BJ (cell line): ENCODE results near the gene RERE. TPM values are rescaled to one million over a fixed set of nuclear protein-coding genes. Genes with fewer than 3 reads are reported as not detected.

Source experiments
- CTCF ChIA-PET: fragments of 350-600 bp; formaldehyde crosslinking; extraction: SDS; loops from one replicate; lab custom pipeline; 2021; ENCODE audit warnings: antibody characterized with exemption, inconsistent platforms; lab: Yijun Ruan, JAX
- POLR2A ChIA-PET: fragments of 300-600 bp; sonication (Branson Sonifier 250); formaldehyde crosslinking; extraction: SDS; loops from one replicate; lab custom pipeline; 2021; ENCODE audit warnings: antibody characterized with exemption; lab: Charles Lee
- DNase-seq: peaks from one replicate; pipeline ENCODE4 v3.0.0-alpha.2; 2011; ENCODE audit warnings: low read depth
- H3K27me3 ChIP-seq: 2 replicates; pipeline ENCODE4 v1.6.0; 2011; ENCODE audit warnings: low read length; ENCODE audit not compliant: control insufficient read depth, insufficient read depth
- H3K36me3 ChIP-seq: 2 replicates; pipeline ENCODE4 v1.5.1; 2011; ENCODE audit warnings: low read length; ENCODE audit not compliant: control insufficient read depth, insufficient read depth
- H3K4me3 ChIP-seq: 2 replicates; pipeline ENCODE4 v1.5.1; 2011; ENCODE audit warnings: low read depth, mild to moderate bottlenecking, control low read depth, low read length
- CTCF ChIP-seq: IDR thresholded peaks from 2 replicates; pipeline ENCODE4 v1.5.1; 2011; ENCODE audit warnings: low read depth, mild to moderate bottlenecking, control low read depth, inconsistent platforms, low read length, moderate library complexity; ENCODE audit not compliant: insufficient read depth
- polyA plus RNA-seq: library from polyadenylated mRNA; depleted of rRNA; stranded (reverse); fragments of >200 nt; gene quantifications from 2 replicates; pipeline ENCODE4 v1.2.3, GENCODE V29; 2011

Gene RERE
- polyA plus RNA-seq, 1 experiment, result 3.8 TPM

GRCh38 chr1:8578936-8579335 lies 238.5 kb downstream of the RERE start:
- no peak overlapping the region for H3K4me3 ChIP-seq
- CTCF ChIA-PET, result interaction anchor here (0.8 to 1.4 kb wide), 5 partner anchors 9 to 265 kb away, joined by 3 to 4 read pairs (median 4); no protein-coding TSS in a partner anchor
- H3K27me3 ChIP-seq, result no peaks in the 10 kb centered on the region
- no peak for DNase-seq
- POLR2A ChIA-PET, result no interaction called here
- no peaks in the 10 kb centered on the region for H3K36me3 ChIP-seq
- TF ChIP-seq CTCF, result no peak

GRCh38 chr1:8578132-8578877 lies 239.1 kb downstream of the RERE start:
- ChIA-PET POLR2A (no interaction called here), CTCF (interaction anchor here (0.8 to 1.4 kb wide), 4 partner anchors 8 to 264 kb away, joined by 4 read pairs; no protein-coding TSS in a partner anchor)
- H3K4me3 ChIP-seq, result no peak overlapping the region
- H3K36me3 ChIP-seq, result no peaks in the 10 kb centered on the region
- TF ChIP-seq CTCF, result no peak
- no peak for DNase-seq
- H3K27me3 ChIP-seq, result no peaks in the 10 kb centered on the region

- no peak for DNase-seq
- Histone ChIP-seq H3K27me3 (no peaks in the 10 kb centered on the region), H3K36me3 (no peaks in the 10 kb centered on the region), H3K4me3 (no peak overlapping the region)
- no peak for TF ChIP-seq CTCF
- CTCF ChIA-PET, result no interaction called here
- POLR2A ChIA-PET, result no interaction called here
These were observed 242.5 kb downstream of the RERE start for GRCh38 chr1:8574985-8575384.

DNA sequence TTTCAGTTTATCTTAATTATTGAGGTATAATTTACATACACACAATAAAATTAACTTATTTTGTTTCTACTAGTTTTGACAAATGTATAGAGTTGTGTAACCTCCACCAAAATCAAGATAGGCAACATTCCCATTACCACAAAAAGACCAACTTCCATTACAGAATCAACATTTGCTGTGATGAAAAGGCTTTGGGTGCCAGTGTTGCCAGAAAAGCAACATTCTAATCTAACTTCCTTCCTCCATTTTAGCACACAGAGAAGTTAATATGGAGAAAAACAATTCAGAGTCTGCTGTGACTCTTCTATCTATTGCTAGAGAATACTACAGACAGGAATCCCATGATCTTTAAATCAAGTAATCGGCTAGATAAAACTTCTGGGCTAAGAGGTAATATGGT lies 245.3 kb downstream of the RERE start:
- H3K27me3 ChIP-seq, result no peaks in the 10 kb centered on the region
- DNase-seq, result no peak
- ChIA-PET POLR2A (no interaction called here), CTCF (interaction anchor here (0.9 to 1.9 kb wide), 2 partner anchors 154 to 158 kb away, joined by 3 to 11 read pairs; no protein-coding TSS in a partner anchor)
- H3K36me3 ChIP-seq, result no peaks in the 10 kb centered on the region
- no peak overlapping the region for H3K4me3 ChIP-seq
- TF ChIP-seq CTCF, result no peak

DNA sequence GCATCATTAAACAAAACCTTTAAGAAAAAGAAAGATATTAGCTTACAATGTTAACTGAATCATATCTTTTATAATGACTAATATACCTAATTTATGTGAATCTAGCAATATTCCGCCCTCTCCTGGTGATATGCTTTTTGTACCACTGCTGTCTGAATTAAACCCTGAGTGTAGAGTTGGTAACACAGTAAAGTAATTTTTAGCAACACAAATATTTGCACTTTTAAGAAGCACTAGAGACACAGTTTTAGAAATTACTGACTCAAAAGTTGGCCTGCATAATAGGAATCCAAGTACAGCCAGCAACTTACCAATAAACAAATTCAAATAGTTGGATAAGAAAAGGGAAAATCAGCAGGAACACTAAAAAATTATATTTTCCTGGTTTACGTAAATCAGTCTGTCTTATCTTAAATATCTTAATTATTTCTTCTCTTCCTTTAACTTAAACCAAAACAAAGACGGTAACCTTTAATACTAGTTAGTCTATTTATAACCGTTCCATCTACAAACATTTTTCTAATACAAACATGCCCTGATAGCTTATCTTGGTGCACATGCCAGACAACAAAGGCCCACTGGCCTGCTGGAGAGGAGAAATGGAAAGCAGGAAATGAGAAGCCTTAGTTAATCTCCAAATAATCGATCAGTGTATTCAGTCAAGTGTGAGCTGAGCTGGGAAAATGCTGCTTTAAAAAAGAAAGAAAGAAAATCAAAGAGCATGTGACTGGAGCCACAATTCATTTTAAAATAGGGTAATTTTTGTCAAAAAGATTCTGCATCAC lies 246.0 kb downstream of the RERE start:
- POLR2A ChIA-PET, result no interaction called here
- Histone ChIP-seq H3K36me3 (no peaks in the 10 kb centered on the region), H3K27me3 (no peaks in the 10 kb centered on the region), H3K4me3 (no peak overlapping the region)
- CTCF ChIA-PET, result interaction anchor here (0.8 to 2.9 kb wide), 8 partner anchors 10 to 278 kb away, joined by 3 to 20 read pairs (median 4); no protein-coding TSS in a partner anchor
- DNase-seq, result no peak
- TF ChIP-seq CTCF, result peak; percentile 42
